KMS-11 (cell line): ENCODE measurements around the gene ADNP2.

Source experiments
- H2AFZ ChIP-seq: fragments of 200-600 bp; sonication (generic); 2 replicates; pipeline ENCODE4 v1.6.1; 2016; ENCODE audit warnings: antibody characterized with exemption, mixed run types, low read depth
- H3K27ac ChIP-seq: fragments of 200-600 bp; sonication (generic); 2 replicates; pipeline ENCODE4 v1.6.1; 2016; ENCODE audit warnings: mild to moderate bottlenecking, mixed run types
- H3K27me3 ChIP-seq: fragments of 200-600 bp; sonication (generic); 2 replicates; pipeline ENCODE4 v1.6.1; 2017; ENCODE audit warnings: mild to moderate bottlenecking, low read depth, mixed run types, moderate library complexity; ENCODE audit not compliant: insufficient read depth
- H3K36me3 ChIP-seq: fragments of 200-600 bp; sonication (generic); 2 replicates; pipeline ENCODE4 v1.6.1; 2017; ENCODE audit warnings: mild to moderate bottlenecking, mixed run types; ENCODE audit not compliant: insufficient read depth
- H3K4me1 ChIP-seq: fragments of 200-600 bp; sonication (generic); 2 replicates; pipeline ENCODE4 v1.6.1; 2016; ENCODE audit warnings: mild to moderate bottlenecking, low read depth, mixed run types; ENCODE audit not compliant: poor library complexity, severe bottlenecking
- H3K4me2 ChIP-seq: fragments of 200-600 bp; sonication (generic); 2 replicates; pipeline ENCODE4 v1.7.0; 2016; ENCODE audit warnings: mild to moderate bottlenecking, mixed run types
- H3K4me3 ChIP-seq: fragments of 200-600 bp; sonication (generic); IDR thresholded peaks from 2 replicates; pipeline ENCODE4 v1.6.1; 2017; ENCODE audit warnings: low read depth, low read length, mixed read lengths; ENCODE audit not compliant: insufficient read depth
- H3K79me2 ChIP-seq: fragments of 200-600 bp; sonication (generic); 2 replicates; pipeline ENCODE4 v1.6.1; 2016; ENCODE audit warnings: low read depth, mixed run types; ENCODE audit not compliant: insufficient read depth
- H3K9ac ChIP-seq: fragments of 200-600 bp; sonication (generic); 2 replicates; pipeline ENCODE4 v1.6.1; 2016; ENCODE audit warnings: mild to moderate bottlenecking, mixed run types
- H4K20me1 ChIP-seq: fragments of 200-600 bp; sonication (generic); 2 replicates; pipeline ENCODE4 v1.6.1; 2016; ENCODE audit warnings: mild to moderate bottlenecking, mixed run types; ENCODE audit not compliant: insufficient read depth
- TF ChIP-seq, protein P1 (sequence below): fragments of 200-600 bp; sonication (generic); conservative IDR thresholded peaks from 2 replicates; pipeline ENCODE4 v1.6.1; 2017; ENCODE audit warnings: low read depth, mild to moderate bottlenecking, antibody characterized with exemption, low read length, moderate library complexity, mixed read lengths

The ADNP2 gene

GRCh38 chr18:80120932-80121331 lies 11.9 kb downstream of the ADNP2 start:
- H3K4me3 ChIP-seq, result no peak overlapping the region
- TF ChIP-seq, protein P1, sequence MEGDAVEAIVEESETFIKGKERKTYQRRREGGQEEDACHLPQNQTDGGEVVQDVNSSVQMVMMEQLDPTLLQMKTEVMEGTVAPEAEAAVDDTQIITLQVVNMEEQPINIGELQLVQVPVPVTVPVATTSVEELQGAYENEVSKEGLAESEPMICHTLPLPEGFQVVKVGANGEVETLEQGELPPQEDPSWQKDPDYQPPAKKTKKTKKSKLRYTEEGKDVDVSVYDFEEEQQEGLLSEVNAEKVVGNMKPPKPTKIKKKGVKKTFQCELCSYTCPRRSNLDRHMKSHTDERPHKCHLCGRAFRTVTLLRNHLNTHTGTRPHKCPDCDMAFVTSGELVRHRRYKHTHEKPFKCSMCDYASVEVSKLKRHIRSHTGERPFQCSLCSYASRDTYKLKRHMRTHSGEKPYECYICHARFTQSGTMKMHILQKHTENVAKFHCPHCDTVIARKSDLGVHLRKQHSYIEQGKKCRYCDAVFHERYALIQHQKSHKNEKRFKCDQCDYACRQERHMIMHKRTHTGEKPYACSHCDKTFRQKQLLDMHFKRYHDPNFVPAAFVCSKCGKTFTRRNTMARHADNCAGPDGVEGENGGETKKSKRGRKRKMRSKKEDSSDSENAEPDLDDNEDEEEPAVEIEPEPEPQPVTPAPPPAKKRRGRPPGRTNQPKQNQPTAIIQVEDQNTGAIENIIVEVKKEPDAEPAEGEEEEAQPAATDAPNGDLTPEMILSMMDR, result no peak
- H3K79me2 ChIP-seq, result peaks cover 56% of the 10 kb centered on the region
- H4K20me1 ChIP-seq, result 0 out of 2 replicates have a peak, but pooled peaks cover 4% of the 10 kb centered on the region
- H3K27ac ChIP-seq, result no peak overlapping the region
- H3K4me2 ChIP-seq, result no peak overlapping the region
- no peak overlapping the region for H3K9ac ChIP-seq
- no peaks in the 10 kb centered on the region for H3K27me3 ChIP-seq
- H2AFZ ChIP-seq, result no peak overlapping the region
- no peaks in the 10 kb centered on the region; the same call in 1 of the 2 replicates for H3K36me3 ChIP-seq
- no peaks in the 10 kb centered on the region for H3K4me1 ChIP-seq

- Histone ChIP-seq H3K4me2 (no peak overlapping the region), H4K20me1 (0 out of 2 replicates have a peak, but pooled peaks cover 4% of the 10 kb centered on the region), H3K9ac (no peak overlapping the region), H3K27ac (no peak overlapping the region), H2AFZ (no peak overlapping the region), H3K4me1 (no peaks in the 10 kb centered on the region), H3K27me3 (no peaks in the 10 kb centered on the region), H3K79me2 (peaks cover 66% of the 10 kb centered on the region), H3K4me3 (no peak overlapping the region), H3K36me3 (no peaks in the 10 kb centered on the region)
- TF ChIP-seq, protein P1, result no peak
These were observed 15.1 kb downstream of the ADNP2 start for GRCh38 chr18:80124131-80124530.

GRCh38 chr18:80126797-80127196 lies 17.7 kb downstream of the ADNP2 start:
- Histone ChIP-seq H4K20me1 (0 out of 2 replicates have a peak, but pooled peaks cover 4% of the 10 kb centered on the region), H3K79me2 (peaks cover 75% of the 10 kb centered on the region)

DNA sequence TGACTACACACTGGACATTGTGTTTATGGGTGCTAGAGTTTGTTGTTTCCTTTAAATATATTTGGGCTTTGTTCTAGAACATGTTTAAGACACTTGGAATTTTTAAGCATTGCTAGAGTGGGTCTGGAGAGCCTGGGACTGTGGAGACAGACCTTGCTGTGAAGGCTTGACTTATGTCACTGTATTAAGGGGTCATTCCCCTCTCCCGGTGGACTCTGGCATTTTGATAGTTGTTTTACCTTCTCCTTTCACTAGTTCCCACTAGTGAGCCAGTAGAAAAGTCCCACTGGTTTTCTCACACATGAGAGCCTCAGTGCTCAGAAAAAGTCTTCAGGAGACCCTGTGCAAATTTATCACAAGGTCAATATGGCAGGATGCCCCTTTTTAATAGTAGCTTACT lies 18.6 kb downstream of the ADNP2 start:
- TF ChIP-seq, protein P1, result no peak
- 0 out of 2 replicates have a peak, but pooled peaks cover 4% of the 10 kb centered on the region for H4K20me1 ChIP-seq
- H3K27ac ChIP-seq, result no peak overlapping the region
- no peak overlapping the region for H3K4me3 ChIP-seq
- no peaks in the 10 kb centered on the region for H3K4me1 ChIP-seq
- H3K79me2 ChIP-seq, result peaks cover 73% of the 10 kb centered on the region
- no peak overlapping the region for H2AFZ ChIP-seq
- no peak overlapping the region for H3K4me2 ChIP-seq
- H3K9ac ChIP-seq, result no peak overlapping the region
- H3K27me3 ChIP-seq, result no peaks in the 10 kb centered on the region
- H3K36me3 ChIP-seq, result no peaks in the 10 kb centered on the region

More at GRCh38 chr18:80126797-80127196, 17.7 kb downstream of the ADNP2 start:
- H3K9ac ChIP-seq, result no peak overlapping the region
- H3K4me3 ChIP-seq, result no peak overlapping the region
- TF ChIP-seq, protein P1, result no peak
- no peaks in the 10 kb centered on the region for H3K4me1 ChIP-seq
- no peak overlapping the region for H2AFZ ChIP-seq
- H3K36me3 ChIP-seq, result no peaks in the 10 kb centered on the region
- no peak overlapping the region for H3K27ac ChIP-seq
- no peaks in the 10 kb centered on the region for H3K27me3 ChIP-seq
- no peak overlapping the region for H3K4me2 ChIP-seq
